HG02798 (cell line): ENCODE data around the gene GPD2.

Experiments used
- ATAC-seq: cut with Tn5 transposase; IDR thresholded peaks from one replicate; pipeline ENCODE4 v1.9.1; 2021; ENCODE audit warnings: mild to moderate bottlenecking; ENCODE audit not compliant: unreplicated experiment, poor library complexity

GPD2 gene

GRCh38 chr2:156626931-156627330, 190.8 kb downstream of the GPD2 start:
- no peak for ATAC-seq

GRCh38 chr2:156630579-156631337, 194.6 kb downstream of the GPD2 start:
- ATAC-seq: no peak

- no peak for ATAC-seq
Observed at GRCh38 chr2:156635646-156636045, 199.5 kb downstream of the GPD2 start.
